ENCODE results near the gene SHISAL1.

The SHISAL1 gene

GRCh38 chr22:44316393-44317122, 3.8 kb upstream of the SHISAL1 start:
- H3K4me2 ChIP-seq (ENCODE audit: low read length) = no peak overlapping the region
- no peak overlapping the region for H3K4me3 ChIP-seq (ENCODE audit: low read length)
- no peak overlapping the region for H3K9ac ChIP-seq (ENCODE audit: low read length)

DNA sequence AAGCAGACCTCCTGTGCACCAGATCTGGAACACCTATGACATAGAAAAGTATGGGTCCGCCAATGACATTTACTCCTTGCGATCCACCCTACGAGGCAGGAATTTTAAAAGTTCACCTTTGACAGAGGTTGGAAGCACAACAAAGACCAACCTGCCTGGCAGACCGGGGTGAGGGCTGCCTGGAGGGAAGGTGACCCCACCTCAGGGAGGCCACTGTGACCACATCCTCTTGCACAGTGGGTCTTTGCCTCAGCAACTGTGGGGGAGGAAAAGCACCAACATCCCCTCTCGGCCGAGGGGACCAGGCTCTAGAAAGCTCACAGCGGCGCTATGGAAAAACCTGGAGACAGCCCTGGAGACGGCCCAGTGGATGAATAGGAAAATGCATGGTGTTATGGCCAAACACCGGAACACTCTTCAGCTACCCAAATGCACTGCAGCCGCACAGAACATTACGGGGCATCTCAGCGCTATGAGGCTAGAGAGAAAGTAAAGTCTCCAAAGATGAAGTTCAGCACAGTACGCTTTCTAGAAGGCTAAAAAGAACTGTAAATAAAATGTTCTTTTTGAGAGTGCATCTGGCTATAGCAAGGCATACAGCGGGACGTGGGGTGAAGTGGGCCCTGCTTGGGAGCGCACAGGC, 1.8 kb upstream of the SHISAL1 start:
- Histone ChIP-seq H2AFZ (ENCODE audit: low read depth, low read length) (no peak overlapping the region), H3K79me2 (ENCODE audit: low read length) (no peaks in the 10 kb centered on the region)
- TF ChIP-seq, protein P1, sequence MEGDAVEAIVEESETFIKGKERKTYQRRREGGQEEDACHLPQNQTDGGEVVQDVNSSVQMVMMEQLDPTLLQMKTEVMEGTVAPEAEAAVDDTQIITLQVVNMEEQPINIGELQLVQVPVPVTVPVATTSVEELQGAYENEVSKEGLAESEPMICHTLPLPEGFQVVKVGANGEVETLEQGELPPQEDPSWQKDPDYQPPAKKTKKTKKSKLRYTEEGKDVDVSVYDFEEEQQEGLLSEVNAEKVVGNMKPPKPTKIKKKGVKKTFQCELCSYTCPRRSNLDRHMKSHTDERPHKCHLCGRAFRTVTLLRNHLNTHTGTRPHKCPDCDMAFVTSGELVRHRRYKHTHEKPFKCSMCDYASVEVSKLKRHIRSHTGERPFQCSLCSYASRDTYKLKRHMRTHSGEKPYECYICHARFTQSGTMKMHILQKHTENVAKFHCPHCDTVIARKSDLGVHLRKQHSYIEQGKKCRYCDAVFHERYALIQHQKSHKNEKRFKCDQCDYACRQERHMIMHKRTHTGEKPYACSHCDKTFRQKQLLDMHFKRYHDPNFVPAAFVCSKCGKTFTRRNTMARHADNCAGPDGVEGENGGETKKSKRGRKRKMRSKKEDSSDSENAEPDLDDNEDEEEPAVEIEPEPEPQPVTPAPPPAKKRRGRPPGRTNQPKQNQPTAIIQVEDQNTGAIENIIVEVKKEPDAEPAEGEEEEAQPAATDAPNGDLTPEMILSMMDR (IDR thresholded peaks at IDR 0.05; ENCODE audit: low read depth, low read length) = no peak
- TF ChIP-seq EZH2phosphoT487 (IDR thresholded peaks at IDR 0.05; ENCODE audit: low read depth) = no peak

More at GRCh38 chr22:44316393-44317122, 3.8 kb upstream of the SHISAL1 start:
- no peaks in the 10 kb centered on the region for H3K4me1 ChIP-seq (ENCODE audit: low read length)
- TF ChIP-seq, protein P1 (IDR thresholded peaks at IDR 0.05; ENCODE audit: low read depth, low read length) = no peak
- no peak for TF ChIP-seq EZH2phosphoT487 (IDR thresholded peaks at IDR 0.05; ENCODE audit: low read depth)
- no peaks in the 10 kb centered on the region for H3K79me2 ChIP-seq (ENCODE audit: low read length)
- H2AFZ ChIP-seq (ENCODE audit: low read depth, low read length) = no peak overlapping the region
- H3K9me3 ChIP-seq (ENCODE audit: insufficient read depth, low read length) = no peaks in the 10 kb centered on the region
- no peaks in the 10 kb centered on the region for H4K20me1 ChIP-seq (ENCODE audit: insufficient read depth, low read length)
- H3K27me3 ChIP-seq (ENCODE audit: low read depth, low read length) = peaks cover 21% of the 10 kb centered on the region
- no peaks in the 10 kb centered on the region for H3K36me3 ChIP-seq (replicated peaks; ENCODE audit: low read depth, low read length)
- H3K27ac ChIP-seq (ENCODE audit: low read length) = no peak overlapping the region

DNA sequence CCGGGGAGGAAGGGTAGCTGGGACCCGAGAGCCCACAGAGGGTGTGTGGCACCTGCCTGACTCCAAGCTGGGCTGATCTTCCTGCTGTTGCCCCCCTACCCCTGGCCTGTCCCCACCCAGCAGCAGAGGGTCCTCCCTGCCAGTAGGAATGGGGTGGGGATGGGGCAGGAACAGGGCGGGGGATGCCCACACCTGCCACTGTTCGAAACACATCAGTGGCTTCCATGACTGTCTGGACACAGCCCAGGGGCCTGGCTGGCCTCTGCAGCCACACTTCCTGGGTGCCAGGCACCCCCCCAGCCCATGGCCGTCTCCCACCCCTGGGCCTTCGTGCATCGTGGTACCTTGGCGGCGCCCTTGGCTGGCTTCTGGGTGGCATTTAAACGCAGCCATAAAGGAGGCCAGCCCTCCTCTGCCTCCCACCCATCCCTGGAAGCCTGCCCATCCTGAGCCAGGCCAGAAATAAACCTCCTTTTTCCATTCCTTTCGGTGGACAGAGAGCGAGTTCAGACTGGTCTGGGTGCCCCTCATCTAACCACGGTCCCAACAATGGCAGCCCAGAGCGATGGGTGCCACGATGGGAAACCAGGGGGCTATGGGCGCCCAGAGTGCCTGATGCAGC, 745 bp upstream of the SHISAL1 start:
- no peak overlapping the region for H3K27ac ChIP-seq (ENCODE audit: low read length)
- H3K4me3 ChIP-seq (ENCODE audit: low read length) = no peak overlapping the region
- TF ChIP-seq, protein P1 (IDR thresholded peaks at IDR 0.05; ENCODE audit: low read depth, low read length) = no peak
- TF ChIP-seq EZH2phosphoT487 (IDR thresholded peaks at IDR 0.05; ENCODE audit: low read depth) = no peak

More for the DNA sequence above, 1.8 kb upstream of the SHISAL1 start:
- Histone ChIP-seq H3K27ac (ENCODE audit: low read length) (no peak overlapping the region), H3K36me3 (replicated peaks; ENCODE audit: low read depth, low read length) (no peaks in the 10 kb centered on the region), H3K4me1 (ENCODE audit: low read length) (no peaks in the 10 kb centered on the region), H3K4me2 (ENCODE audit: low read length) (no peak overlapping the region), H3K9ac (ENCODE audit: low read length) (no peak overlapping the region), H3K27me3 (ENCODE audit: low read depth, low read length) (peaks cover 27% of the 10 kb centered on the region), H3K9me3 (ENCODE audit: insufficient read depth, low read length) (no peaks in the 10 kb centered on the region), H3K4me3 (ENCODE audit: low read length) (no peak overlapping the region), H4K20me1 (ENCODE audit: insufficient read depth, low read length) (no peaks in the 10 kb centered on the region)

GRCh38 chr22:44311855-44312170, 938 bp downstream of the SHISAL1 start:
- peaks cover 32% of the 10 kb centered on the region for H3K27me3 ChIP-seq (ENCODE audit: low read depth, low read length)
- H3K9ac ChIP-seq (ENCODE audit: low read length) = no peak overlapping the region
- no peak overlapping the region for H3K27ac ChIP-seq (ENCODE audit: low read length)
- H3K9me3 ChIP-seq (ENCODE audit: insufficient read depth, low read length) = no peaks in the 10 kb centered on the region
- no peak overlapping the region for H2AFZ ChIP-seq (ENCODE audit: low read depth, low read length)
- H3K4me2 ChIP-seq (ENCODE audit: low read length) = no peak overlapping the region
- TF ChIP-seq EZH2phosphoT487 (IDR thresholded peaks at IDR 0.05; ENCODE audit: low read depth) = no peak
- TF ChIP-seq, protein P1 (IDR thresholded peaks at IDR 0.05; ENCODE audit: low read depth, low read length) = no peak
- H3K79me2 ChIP-seq (ENCODE audit: low read length) = no peaks in the 10 kb centered on the region
- no peaks in the 10 kb centered on the region for H4K20me1 ChIP-seq (ENCODE audit: insufficient read depth, low read length)
- H3K4me1 ChIP-seq (ENCODE audit: low read length) = no peaks in the 10 kb centered on the region
- H3K36me3 ChIP-seq (replicated peaks; ENCODE audit: low read depth, low read length) = no peaks in the 10 kb centered on the region
- H3K4me3 ChIP-seq (ENCODE audit: low read length) = no peak overlapping the region

More for the DNA sequence above, 745 bp upstream of the SHISAL1 start:
- Histone ChIP-seq H3K9me3 (ENCODE audit: insufficient read depth, low read length) (no peaks in the 10 kb centered on the region), H3K79me2 (ENCODE audit: low read length) (no peaks in the 10 kb centered on the region), H3K27me3 (ENCODE audit: low read depth, low read length) (peaks cover 28% of the 10 kb centered on the region), H3K9ac (ENCODE audit: low read length) (no peak overlapping the region), H3K36me3 (replicated peaks; ENCODE audit: low read depth, low read length) (no peaks in the 10 kb centered on the region), H2AFZ (ENCODE audit: low read depth, low read length) (no peak overlapping the region), H3K4me2 (ENCODE audit: low read length) (no peak overlapping the region), H3K4me1 (ENCODE audit: low read length) (no peaks in the 10 kb centered on the region), H4K20me1 (ENCODE audit: insufficient read depth, low read length) (no peaks in the 10 kb centered on the region)

All from OCI-LY3 (cell line).